Small intestine (tissue), 7 donors: Measurements from ENCODE around the gene ABR. TPM values are rescaled to one million over a fixed set of nuclear protein-coding genes. Genes with fewer than 3 reads are reported as not detected.
"Not testable (repeated sequence)": the region's sequence is repeated elsewhere in the genome, so short reads cannot be mapped to it uniquely, and the experiment has no call there.

ENCODE experiments used
- DNase-seq, 2 donors: peaks; one replicate each; pipeline versions ENCODE4 v3.0.0 to v3.0.0-alpha.2; 2013
- FAIRE-seq: peaks from 2 replicates; lab custom pipeline; 2012; peaks lifted over from hg19 to GRCh38; lab: Jason Lieb, UNC
- H3K27ac ChIP-seq, 3 donors: one replicate each; pipeline ENCODE4 v1.5.1; 2013; ENCODE audit warnings: low read length in 2 of 3, mild to moderate bottlenecking in 2 of 3, control low read depth in 1 of 3, inconsistent platforms in 1 of 3, low read depth in 1 of 3, moderate library complexity in 1 of 3
- H3K27me3 ChIP-seq, 3 donors: one replicate each; pipeline ENCODE4 v1.6.1; 2013; ENCODE audit warnings: low read length in 3 of 3, inconsistent platforms in 1 of 3; ENCODE audit not compliant: control insufficient read depth in 3 of 3, insufficient read depth in 3 of 3
- H3K36me3 ChIP-seq, 3 donors: one replicate each; pipeline ENCODE4 v1.6.1; 2013; ENCODE audit warnings: low read length in 3 of 3, inconsistent platforms in 1 of 3, low read depth in 1 of 3, mild to moderate bottlenecking in 1 of 3, moderate library complexity in 1 of 3; ENCODE audit not compliant: control insufficient read depth in 3 of 3, insufficient read depth in 2 of 3
- H3K4me1 ChIP-seq, 3 donors: one replicate each; pipeline ENCODE4 v1.6.1; 2013; ENCODE audit warnings: low read length in 2 of 3, inconsistent platforms in 1 of 3, low read depth in 1 of 3, mild to moderate bottlenecking in 1 of 3, moderate library complexity in 1 of 3; ENCODE audit not compliant: control insufficient read depth in 3 of 3, insufficient read depth in 2 of 3
- H3K4me3 ChIP-seq, 3 donors: one replicate each; pipeline ENCODE4 v1.5.1; 2013; ENCODE audit warnings: low read length in 3 of 3, control low read depth in 1 of 3, inconsistent platforms in 1 of 3, low read depth in 1 of 3, mild to moderate bottlenecking in 1 of 3, moderate library complexity in 1 of 3
- H3K9me3 ChIP-seq, 2 donors: one replicate each; pipeline ENCODE4 v1.6.1; 2013; ENCODE audit warnings: low read depth in 1 of 2, low read length in 1 of 2; ENCODE audit not compliant: control insufficient read depth in 2 of 2, insufficient read depth in 1 of 2
- WGBS, 3 donors: extraction: QIAGEN DNeasy Blood & Tissue Kit; methylation state at CpG; one replicate each; pipeline ENCODE4 v1.1.7; 2013; 5-methylcytosine and 5-hydroxymethylcytosine counted together
- polyA plus RNA-seq, 4 donors: library from polyadenylated mRNA; stranded (reverse) in 3 of 4; unstranded in 1 of 4; fragments of 200-250 nt in 3 of 4; fragments of 120-200 nt in 1 of 4; gene quantifications; one replicate each; pipeline versions ENCODE4 v1.2.1 to v1.2.3, GENCODE V29; 2013
- donor health status: healthy with polysubstance abuse.
- donor health status: control.
- donor health status: control.
- donor health status: Bipolar disorder and iron deficiency.
- donor health status: healthy.

Gene ABR
- polyA plus RNA-seq, 4 donors: 69.8 to 131 (median 83.5) TPM

GRCh38 chr17:1211287-1211686, 31.5 kb upstream of the ABR start:
- Histone ChIP-seq H3K36me3 (no peaks in the 10 kb centered on the region), H3K27me3 (peaks cover 0 to 15% (median 0%) of the 10 kb centered on the region in 3 donors), H3K27ac (peak overlapping the region in 2 of 3 donors; percentile 41 to 46), H3K4me3 (no peak overlapping the region), H3K9me3 (no peaks in the 10 kb centered on the region), H3K4me1 (peaks cover 0 to 4% (median 0%) of the 10 kb centered on the region in 3 donors)
- DNase-seq: peak in 1 of 2 donors; percentile 87
- WGBS, 3 donors: 14 to 55% (median 33%) methylated on average over 5 of the region's 5 CpGs
- no peak for FAIRE-seq

GRCh38 chr17:1208966-1209365, 29.2 kb upstream of the ABR start:
- no peak overlapping the region for H3K4me3 ChIP-seq
- no peak for FAIRE-seq
- DNase-seq: no peak
- H3K4me1 ChIP-seq: peaks cover 0 to 4% (median 0%) of the 10 kb centered on the region in 3 donors
- H3K9me3 ChIP-seq: no peaks in the 10 kb centered on the region
- 42 to 72% (median 52%) methylated on average over 6 of the region's 6 CpGs for WGBS, 3 donors
- peaks cover 0 to 12% (median 0%) of the 10 kb centered on the region in 3 donors for H3K27me3 ChIP-seq
- no peaks in the 10 kb centered on the region for H3K36me3 ChIP-seq
- H3K27ac ChIP-seq: peak overlapping the region in 1 of 3 donors; percentile 14

GRCh38 chr17:1206026-1206777, 26.4 kb upstream of the ABR start:
- Histone ChIP-seq H3K27me3 (peaks cover 0 to 12% (median 0%) of the 10 kb centered on the region in 3 donors), H3K27ac (no peak overlapping the region), H3K4me1 (peaks cover 0 to 1% (median 0%) of the 10 kb centered on the region in 3 donors), H3K9me3 (peaks cover 0 to 6% of the 10 kb centered on the region in 2 donors), H3K4me3 (no peak overlapping the region), H3K36me3 (no peaks in the 10 kb centered on the region)
- FAIRE-seq (no peak), DNase-seq (no peak)
- 84 to 90% (median 84%) methylated on average over 12 of the region's 12 CpGs for WGBS, 3 donors

GRCh38 chr17:1203967-1204291, 24.1 kb upstream of the ABR start:
- peak overlapping the region in 2 of 3 donors; percentile 36 to 56 for H3K4me3 ChIP-seq
- 45 to 70% (median 56%) methylated on average over 12 to 19 of the region's 19 CpGs for WGBS, 3 donors
- DNase-seq (no peak), FAIRE-seq (no peak)
- H3K27me3 ChIP-seq: peaks cover 0 to 3% (median 0%) of the 10 kb centered on the region in 3 donors
- H3K4me1 ChIP-seq: peaks cover 0 to 5% (median 1%) of the 10 kb centered on the region in 3 donors
- H3K9me3 ChIP-seq: peaks cover 0 to 6% of the 10 kb centered on the region in 2 donors
- no peaks in the 10 kb centered on the region for H3K36me3 ChIP-seq
- H3K27ac ChIP-seq: peak overlapping the region in 1 of 3 donors; percentile 40

GRCh38 chr17:1203111-1203966, 23.6 kb upstream of the ABR start:
- Histone ChIP-seq H3K27me3 (peaks cover 0 to 3% (median 0%) of the 10 kb centered on the region in 3 donors), H3K36me3 (no peaks in the 10 kb centered on the region), H3K4me3 (peak overlapping the region in 2 of 3 donors; percentile 36 to 56), H3K4me1 (peaks cover 0 to 5% (median 0%) of the 10 kb centered on the region in 3 donors), H3K9me3 (peaks cover 0 to 6% of the 10 kb centered on the region in 2 donors), H3K27ac (peak overlapping the region in 2 of 3 donors; percentile 6 to 40)
- WGBS, 3 donors: 8 to 17% (median 15%) methylated on average over 61 to 90 of the region's 91 CpGs
- FAIRE-seq (no peak), DNase-seq (peak; percentile 43 to 57)

- 91 to 94% (median 91%) methylated on average over 5 of the region's 5 CpGs for WGBS, 3 donors
- H3K27ac ChIP-seq: no peak overlapping the region
Observed at GRCh38 chr17:1202291-1202690, 22.5 kb upstream of the ABR start.

GRCh38 chr17:1201132-1201702, 21.4 kb upstream of the ABR start:
- WGBS, 3 donors: 71 to 90% (median 75%) methylated on average over 25 of the region's 25 CpGs
- Histone ChIP-seq H3K27me3 (no peaks in the 10 kb centered on the region), H3K4me3 (no peak overlapping the region), H3K4me1 (peaks cover 0 to 5% (median 0%) of the 10 kb centered on the region in 3 donors), H3K27ac (peak overlapping the region in 1 of 3 donors; percentile 77), H3K36me3 (no peaks in the 10 kb centered on the region), H3K9me3 (peaks cover 0 to 6% of the 10 kb centered on the region in 2 donors)
- FAIRE-seq (no peak), DNase-seq (peak in 1 of 2 donors; percentile 63)

More at GRCh38 chr17:1202291-1202690, 22.5 kb upstream of the ABR start:
- Histone ChIP-seq H3K4me3 (no peak overlapping the region), H3K4me1 (peaks cover 0 to 5% (median 0%) of the 10 kb centered on the region in 3 donors), H3K36me3 (no peaks in the 10 kb centered on the region), H3K27me3 (no peaks in the 10 kb centered on the region), H3K9me3 (peaks cover 0 to 6% of the 10 kb centered on the region in 2 donors)
- DNase-seq: no peak
- FAIRE-seq: no peak

- not testable (repeated sequence) for H3K27me3 ChIP-seq, DNase-seq, FAIRE-seq, H3K4me1 ChIP-seq, H3K4me3 ChIP-seq, H3K9me3 ChIP-seq, H3K36me3 ChIP-seq
- WGBS, 3 donors: 69 to 80% (median 74%) methylated on average over 10 of the region's 10 CpGs
- H3K27ac ChIP-seq: peak overlapping the region in 1 of 3 donors; percentile 66
Observed at GRCh38 chr17:1199271-1199743, 19.5 kb upstream of the ABR start.
